Activated naive CD8-positive, alpha-beta T cell treated with anti-CD3 and anti-CD28 coated beads, Interleukin-2, amount 50 U/mL, for 24 hours (primary cell): Measurements from ENCODE around the gene AARS1.
"Not testable (repeated sequence)": the region's sequence is repeated elsewhere in the genome, so short reads cannot be mapped to it uniquely, and the experiment has no call there.

ENCODE experiments used
- ATAC-seq: fragments of 150-1000 bp; cut with Tn5 transposase; one replicate; pipeline ENCODE4 v1.10.0; 2021
- DNase-seq: peaks from one replicate; pipeline ENCODE4 v3.0.0; 2021
- H3K27ac Mint-ChIP-seq: one replicate; pipeline ENCODE4 v1.8.0; 2021; ENCODE audit warnings: mild to moderate bottlenecking, mixed read lengths
- H3K27me3 Mint-ChIP-seq: one replicate; pipeline ENCODE4 v1.8.0; 2021; ENCODE audit warnings: mixed read lengths
- H3K36me3 Mint-ChIP-seq: one replicate; pipeline ENCODE4 v1.8.0; 2021; ENCODE audit warnings: low read depth, mixed read lengths
- H3K4me1 Mint-ChIP-seq: one replicate; pipeline ENCODE4 v1.8.0; 2021; ENCODE audit warnings: mixed read lengths
- H3K4me3 Mint-ChIP-seq: one replicate; pipeline ENCODE4 v1.8.0; 2021; ENCODE audit warnings: mild to moderate bottlenecking, moderate library complexity, mixed read lengths
- H3K9me3 Mint-ChIP-seq: one replicate; pipeline ENCODE4 v1.8.0; 2021; ENCODE audit warnings: mixed read lengths

AARS1 gene

DNA sequence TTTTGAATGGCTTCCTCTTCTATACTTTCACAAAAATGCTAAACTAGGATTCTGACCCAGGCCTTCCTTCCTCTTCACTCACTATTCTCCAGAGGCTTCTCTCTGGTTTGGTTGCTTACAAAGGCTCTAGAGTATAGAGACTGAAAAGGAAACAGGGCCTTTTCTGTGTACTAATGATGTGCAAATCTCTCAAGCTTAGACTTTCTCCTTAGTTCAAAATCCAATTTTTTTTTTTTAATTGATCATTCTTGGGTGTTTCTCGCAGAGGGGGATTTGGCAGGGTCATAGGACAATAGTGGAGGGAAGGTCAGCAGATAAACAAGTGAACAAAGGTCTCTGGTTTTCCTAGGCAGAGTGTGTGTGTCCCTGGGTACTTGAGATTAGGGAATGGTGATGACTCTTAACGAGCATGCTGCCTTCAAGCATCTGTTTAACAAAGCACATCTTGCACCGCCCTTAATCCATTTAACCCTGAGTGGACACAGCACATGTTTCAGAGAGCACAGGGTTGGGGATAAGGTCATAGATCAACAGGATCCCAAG, 65.3 kb downstream of the AARS1 start:
- H3K9me3 Mint-ChIP-seq, H3K27me3 Mint-ChIP-seq, H3K4me1 Mint-ChIP-seq, H3K27ac Mint-ChIP-seq, DNase-seq, H3K4me3 Mint-ChIP-seq, ATAC-seq: not testable (repeated sequence)
- H3K36me3 Mint-ChIP-seq: peaks cover 22% of the 10 kb centered on the region

GRCh38 chr16:70223216-70223615, 66.1 kb downstream of the AARS1 start:
- peaks cover 21% of the 10 kb centered on the region for H3K36me3 Mint-ChIP-seq
- ATAC-seq, H3K4me1 Mint-ChIP-seq, H3K9me3 Mint-ChIP-seq, H3K27me3 Mint-ChIP-seq, H3K27ac Mint-ChIP-seq, H3K4me3 Mint-ChIP-seq, DNase-seq: not testable (repeated sequence)

DNA sequence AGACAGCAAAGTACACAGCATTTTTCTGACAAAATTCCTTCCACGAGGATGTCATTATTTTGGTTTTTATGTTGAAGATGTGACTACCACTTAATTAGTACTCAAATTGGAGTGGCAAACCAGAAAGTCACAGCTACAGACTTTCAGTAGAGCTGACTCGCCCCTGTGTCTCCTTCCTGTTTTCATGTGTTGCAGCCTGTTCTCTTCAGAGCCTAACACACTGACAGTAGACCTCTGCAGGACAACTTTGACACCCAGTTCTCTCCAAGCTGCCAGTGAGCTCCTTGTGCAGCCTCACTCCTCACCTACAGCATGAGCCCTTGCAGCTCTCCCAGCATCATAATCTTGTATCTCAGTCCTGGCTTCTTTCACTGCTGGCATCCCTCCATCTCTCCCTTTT, 66.7 kb downstream of the AARS1 start:
- Mint-ChIP-seq H3K27ac (peak overlapping the region; percentile 49), H3K36me3 (peaks cover 20% of the 10 kb centered on the region)
- not testable (repeated sequence) for ATAC-seq, H3K9me3 Mint-ChIP-seq, H3K4me1 Mint-ChIP-seq, H3K27me3 Mint-ChIP-seq, H3K4me3 Mint-ChIP-seq, DNase-seq

- H3K36me3 Mint-ChIP-seq: peaks cover 20% of the 10 kb centered on the region
- ATAC-seq, H3K27me3 Mint-ChIP-seq, H3K27ac Mint-ChIP-seq, H3K9me3 Mint-ChIP-seq, H3K4me1 Mint-ChIP-seq, DNase-seq, H3K4me3 Mint-ChIP-seq: not testable (repeated sequence)
Measured at GRCh38 chr16:70218586-70218985, 70.7 kb downstream of the AARS1 start.

DNA sequence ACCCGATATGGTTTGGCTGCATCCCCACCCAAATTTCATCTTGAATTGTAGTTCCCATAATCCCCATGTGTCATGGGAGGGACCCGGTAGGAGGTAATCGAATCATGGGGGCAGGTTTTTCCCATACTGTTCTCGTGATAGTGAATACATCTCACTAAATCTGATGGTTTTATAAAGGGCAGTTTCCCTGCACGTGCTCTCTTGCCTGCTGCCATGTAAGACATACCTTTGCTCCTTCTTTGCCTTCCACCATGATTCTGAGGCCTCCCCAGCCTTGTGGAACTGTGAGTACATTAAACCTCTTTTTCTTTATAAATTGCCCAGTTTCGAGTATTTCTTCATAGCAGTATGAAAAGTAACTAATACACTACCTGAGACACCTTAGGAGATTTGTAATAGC, 82.9 kb downstream of the AARS1 start:
- not testable (repeated sequence) for H3K27ac Mint-ChIP-seq, H3K27me3 Mint-ChIP-seq, H3K9me3 Mint-ChIP-seq, DNase-seq, ATAC-seq, H3K4me3 Mint-ChIP-seq, H3K4me1 Mint-ChIP-seq
- peaks cover 22% of the 10 kb centered on the region for H3K36me3 Mint-ChIP-seq

- not testable (repeated sequence) for H3K27ac Mint-ChIP-seq, H3K4me3 Mint-ChIP-seq, H3K27me3 Mint-ChIP-seq, ATAC-seq, DNase-seq, H3K4me1 Mint-ChIP-seq, H3K9me3 Mint-ChIP-seq
- H3K36me3 Mint-ChIP-seq: peaks cover 16% of the 10 kb centered on the region
Measured at GRCh38 chr16:70204668-70205405, 84.5 kb downstream of the AARS1 start.

DNA sequence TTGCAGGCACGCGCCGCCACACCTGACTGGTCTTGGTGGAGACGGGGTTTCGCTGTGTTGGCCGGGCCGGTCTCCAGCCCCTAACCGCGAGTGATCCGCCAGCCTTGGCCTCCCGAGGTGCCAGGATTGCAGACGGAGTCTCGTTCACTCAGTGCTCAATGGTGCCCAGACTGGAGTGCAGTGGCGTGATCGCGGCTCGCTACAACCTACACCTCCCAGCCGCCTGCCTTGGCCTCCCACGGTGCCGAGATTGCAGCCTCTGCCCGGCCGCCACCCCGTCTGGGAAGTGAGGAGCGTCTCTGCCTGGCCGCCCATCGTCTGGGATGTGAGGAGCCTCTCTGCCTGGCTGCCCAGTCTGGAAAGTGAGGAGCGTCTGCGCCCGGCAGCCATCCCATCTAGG, 85.3 kb downstream of the AARS1 start:
- not testable (repeated sequence) for H3K4me3 Mint-ChIP-seq, H3K27me3 Mint-ChIP-seq, H3K4me1 Mint-ChIP-seq, H3K27ac Mint-ChIP-seq, ATAC-seq, H3K9me3 Mint-ChIP-seq, DNase-seq
- H3K36me3 Mint-ChIP-seq: peaks cover 13% of the 10 kb centered on the region

- not testable (repeated sequence) for H3K4me3 Mint-ChIP-seq, H3K27me3 Mint-ChIP-seq, ATAC-seq, H3K9me3 Mint-ChIP-seq, H3K27ac Mint-ChIP-seq, H3K4me1 Mint-ChIP-seq, DNase-seq
- H3K36me3 Mint-ChIP-seq: peaks cover 13% of the 10 kb centered on the region
Measured at GRCh38 chr16:70203508-70203907, 85.8 kb downstream of the AARS1 start.
